Hippocampal formation (tissue), 2 donors: ENCODE data around the gene ALK.

ENCODE experiments used
- DNase-seq, 2 donors: peaks; one replicate each; lab custom pipeline; 2025; lab: John Stamatoyannopoulos, UW

ALK gene

DNA sequence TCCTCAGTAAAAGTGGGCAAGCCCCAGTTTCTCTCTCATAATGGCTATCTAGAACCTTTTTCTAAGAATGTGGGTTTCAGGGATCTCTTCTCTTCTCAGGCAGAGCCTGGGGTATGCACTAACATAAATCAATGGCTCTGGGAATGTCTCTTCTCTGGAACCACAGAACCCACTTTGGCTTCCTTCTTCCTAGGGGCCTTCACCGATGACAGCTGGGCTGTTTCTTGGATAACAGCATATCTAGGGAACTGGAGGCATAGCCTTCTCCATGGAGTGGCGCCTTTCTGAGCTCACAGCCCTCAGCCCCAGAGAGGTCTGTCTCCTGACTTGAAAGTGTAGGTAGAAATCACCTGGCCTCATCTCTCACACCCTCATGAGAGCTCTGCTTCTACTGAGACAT is 558.3 kb downstream of the ALK start:
- DNase-seq = no peak

DNA sequence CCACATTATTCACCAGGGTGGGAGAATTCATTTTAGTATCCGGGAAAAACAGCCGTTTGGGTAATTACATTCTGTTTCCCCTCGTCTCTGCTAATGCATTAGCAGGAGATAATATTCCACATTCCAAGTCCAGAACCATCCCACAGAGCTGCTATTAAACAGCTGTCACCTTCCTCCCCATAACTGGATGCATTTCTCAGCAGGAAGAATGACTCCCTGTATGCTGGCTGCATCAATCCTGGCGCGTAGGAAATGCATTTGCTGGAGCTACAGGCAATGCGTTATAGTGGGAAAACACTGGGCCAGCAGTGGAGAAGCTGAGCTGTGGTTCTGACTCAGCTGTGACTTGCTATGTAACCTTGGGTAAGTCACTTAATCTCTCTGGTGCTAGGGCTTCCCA is 560.2 kb downstream of the ALK start:
- DNase-seq = no peak

DNA sequence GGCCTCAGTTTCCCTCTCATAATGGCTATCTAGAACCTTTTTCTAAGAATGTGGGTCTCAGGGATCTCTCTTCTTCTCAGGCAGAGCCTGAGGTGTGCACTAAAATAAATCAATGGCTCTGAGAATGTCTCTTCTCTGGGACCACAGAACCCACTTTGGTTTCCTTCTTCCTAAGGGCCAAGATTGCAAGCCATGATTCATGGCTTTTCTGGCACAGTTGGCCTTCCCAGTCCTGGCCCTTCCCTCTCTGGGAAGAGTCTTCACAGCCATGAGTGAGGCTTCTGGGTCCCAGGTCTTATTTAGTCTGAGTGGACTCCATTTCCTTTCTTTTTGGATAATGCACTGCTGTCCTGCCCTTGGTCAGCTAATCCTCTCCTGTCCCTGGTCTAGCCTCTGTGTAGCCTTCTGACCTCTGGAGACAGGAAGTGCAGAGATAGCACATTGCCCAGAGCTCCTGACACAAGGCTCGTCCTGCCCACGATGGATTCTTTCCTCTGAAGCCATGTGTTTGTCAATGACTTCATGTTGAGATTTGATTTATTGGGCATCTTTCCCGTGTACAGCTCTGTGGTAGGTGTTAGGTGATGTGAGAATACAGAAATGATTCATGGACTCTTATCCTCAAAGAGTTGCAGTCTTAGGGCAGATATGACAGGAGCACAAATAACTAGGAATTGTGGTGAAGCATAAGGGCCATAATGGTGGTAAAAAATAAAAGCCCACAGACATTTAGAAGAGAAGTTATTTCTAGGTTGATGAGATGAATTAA is 561.2 kb downstream of the ALK start:
- DNase-seq = no peak

DNA sequence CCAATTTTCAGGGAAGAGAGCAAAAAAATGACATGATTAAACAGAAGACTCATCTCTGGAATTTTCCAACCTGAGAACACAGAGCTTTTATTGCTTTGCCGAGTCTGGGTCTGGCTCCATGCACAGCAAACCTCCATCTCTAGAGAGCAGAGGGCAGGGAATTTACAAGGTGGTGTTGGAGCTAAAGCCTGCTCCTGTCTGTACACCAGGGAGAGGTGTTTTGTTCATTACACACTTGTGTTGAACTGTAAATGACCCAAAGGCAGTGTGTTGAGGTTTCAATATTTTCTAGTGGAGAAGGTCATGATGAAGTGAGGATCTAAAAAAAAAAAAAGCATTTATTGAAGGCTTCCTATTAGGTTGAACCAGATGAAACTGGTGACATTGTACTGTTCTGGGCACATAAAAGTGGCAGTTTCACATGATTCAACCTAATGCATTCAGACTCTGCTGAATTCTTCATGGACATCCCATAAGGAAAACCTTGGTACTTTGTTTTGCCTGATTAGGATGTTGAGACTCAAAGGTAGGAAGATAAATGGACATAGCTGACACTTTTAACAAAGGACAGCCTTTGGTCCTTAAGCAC is 567.9 kb downstream of the ALK start:
- DNase-seq = no peak

DNA sequence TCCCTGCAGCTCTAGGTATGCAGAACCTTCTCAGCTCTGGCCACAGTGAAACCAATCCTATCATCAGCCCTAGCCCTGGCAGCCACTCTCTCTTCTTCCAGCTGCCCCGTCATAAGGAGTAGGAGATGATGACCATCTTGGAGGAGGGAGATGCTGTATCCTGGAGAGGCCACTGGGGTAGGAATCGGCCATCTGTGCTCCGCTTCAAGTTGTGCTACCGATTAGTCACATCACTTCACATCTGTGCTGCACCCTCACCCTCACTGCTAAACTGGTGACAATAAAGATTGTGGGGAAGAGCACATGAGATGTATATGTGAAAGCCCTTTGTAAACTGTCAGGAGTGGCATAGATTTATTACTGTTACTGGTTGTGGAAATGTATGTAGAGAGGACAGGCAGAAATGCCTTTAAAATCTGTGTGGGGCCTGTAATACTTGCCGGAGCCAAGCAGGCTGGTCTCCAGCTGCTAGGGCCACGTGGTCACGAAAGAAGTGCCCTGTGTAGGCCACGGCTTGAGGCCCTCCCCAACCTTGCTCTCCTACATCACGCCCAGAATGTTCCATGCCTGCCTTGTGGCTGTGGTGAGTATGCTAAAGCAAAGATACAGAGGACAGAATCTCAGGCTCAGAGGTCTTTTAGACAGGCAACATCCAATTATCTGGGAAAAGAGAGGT is 569.3 kb downstream of the ALK start:
- no peak for DNase-seq

DNA sequence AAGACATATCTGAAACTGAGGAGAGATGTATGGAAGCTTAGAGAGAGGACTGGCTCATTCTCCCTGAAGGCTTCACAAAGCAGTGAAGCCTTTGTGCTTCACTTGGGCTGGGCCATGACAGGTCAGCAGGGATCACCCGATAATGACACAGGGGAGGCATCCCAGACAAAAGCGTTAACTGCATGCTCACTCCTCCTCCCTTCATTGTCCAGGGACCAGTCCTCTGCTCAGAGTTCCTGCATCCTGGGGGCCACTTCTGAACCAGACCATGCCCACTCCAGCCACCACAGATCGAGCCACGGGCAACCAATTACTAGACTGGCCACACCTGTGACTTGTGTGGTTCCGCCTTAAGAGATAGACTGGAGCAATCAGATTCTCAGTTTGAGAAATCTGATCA is 570.1 kb downstream of the ALK start:
- no peak for DNase-seq

DNA sequence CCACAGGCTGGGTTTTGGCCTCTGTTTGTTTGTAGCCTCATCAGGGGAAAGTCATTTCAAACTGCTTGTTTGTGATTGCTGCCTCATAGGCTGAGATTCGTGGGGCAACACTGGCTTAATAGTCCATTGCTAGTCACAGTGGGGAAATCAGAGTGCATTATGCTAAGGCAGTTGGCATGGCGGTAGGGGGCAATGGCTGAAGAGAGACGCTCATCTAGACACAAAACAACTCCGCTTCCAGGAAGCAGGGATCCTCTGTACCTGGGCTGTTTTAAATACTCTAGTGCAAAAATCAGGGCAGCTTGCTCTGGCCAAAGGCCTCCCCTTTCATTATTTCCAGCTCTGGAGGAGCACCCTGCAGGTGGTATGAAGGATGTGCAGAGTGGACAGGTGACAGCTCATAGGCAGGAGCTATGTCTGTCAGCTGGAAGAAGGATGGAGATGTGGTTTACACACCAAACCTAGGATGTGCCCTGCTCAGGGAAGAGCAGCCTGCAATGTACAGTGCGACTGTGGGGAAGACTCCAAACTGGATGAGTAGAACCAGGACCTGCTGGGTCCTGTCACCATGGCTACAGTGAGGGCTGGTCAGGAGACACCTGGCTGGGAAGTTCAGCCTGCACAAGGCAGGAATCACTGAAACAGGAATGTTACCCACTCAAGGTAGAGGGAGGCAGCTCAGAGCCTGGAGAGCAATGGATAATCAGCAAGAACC is 571.9 kb downstream of the ALK start:
- DNase-seq = no peak

DNA sequence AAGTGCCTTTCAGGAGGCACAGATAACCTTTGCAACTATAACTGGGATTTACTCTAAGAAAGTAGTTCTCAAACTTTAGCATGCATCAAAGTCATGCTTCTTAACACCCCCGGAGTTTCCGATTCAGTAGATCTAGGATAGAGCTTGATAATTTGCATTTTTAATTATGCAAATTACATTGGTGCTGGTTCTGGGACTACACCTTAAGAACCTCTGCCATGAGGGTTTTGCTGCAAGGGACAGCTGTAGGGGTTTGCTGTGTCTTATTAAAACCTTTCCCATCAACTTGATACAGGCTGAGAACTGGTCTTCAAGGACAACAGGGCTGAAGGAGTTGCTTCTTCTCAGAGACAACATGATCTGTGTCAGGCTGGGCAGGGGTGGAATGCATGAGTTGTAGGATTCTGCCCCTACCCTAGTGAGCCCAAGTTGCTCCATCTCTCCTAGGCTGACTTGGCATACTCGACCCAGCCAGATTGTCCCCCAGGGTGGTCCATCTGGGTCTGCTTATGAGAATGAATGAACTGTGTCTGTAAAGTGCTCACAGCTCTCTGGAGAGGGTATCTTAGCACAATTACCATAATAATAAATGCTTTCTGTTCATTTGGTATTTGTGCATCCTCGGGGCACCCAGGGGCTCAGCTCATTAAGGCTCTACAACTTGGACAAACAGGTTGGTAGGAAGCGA is 573.5 kb downstream of the ALK start:
- no peak for DNase-seq

DNA sequence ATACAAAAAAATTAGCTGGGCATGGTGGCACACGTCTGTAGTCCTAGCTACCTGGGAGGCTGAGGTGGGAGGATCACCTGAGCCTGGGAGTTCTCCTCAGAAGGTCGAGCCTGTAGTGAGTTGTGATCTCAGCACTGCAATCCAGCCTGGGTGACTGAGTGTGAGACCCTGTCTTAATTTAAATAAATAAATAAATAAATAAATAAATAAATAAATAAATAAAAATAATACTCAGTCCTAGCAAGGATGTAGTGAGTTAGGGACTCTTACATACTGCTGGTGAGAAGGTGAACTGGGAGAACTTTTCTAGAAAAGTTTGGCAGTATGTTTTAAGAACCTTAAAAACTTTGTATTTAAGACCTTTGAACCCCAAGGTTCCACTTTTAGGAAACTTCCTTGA is 576.1 kb downstream of the ALK start:
- DNase-seq = no peak

DNA sequence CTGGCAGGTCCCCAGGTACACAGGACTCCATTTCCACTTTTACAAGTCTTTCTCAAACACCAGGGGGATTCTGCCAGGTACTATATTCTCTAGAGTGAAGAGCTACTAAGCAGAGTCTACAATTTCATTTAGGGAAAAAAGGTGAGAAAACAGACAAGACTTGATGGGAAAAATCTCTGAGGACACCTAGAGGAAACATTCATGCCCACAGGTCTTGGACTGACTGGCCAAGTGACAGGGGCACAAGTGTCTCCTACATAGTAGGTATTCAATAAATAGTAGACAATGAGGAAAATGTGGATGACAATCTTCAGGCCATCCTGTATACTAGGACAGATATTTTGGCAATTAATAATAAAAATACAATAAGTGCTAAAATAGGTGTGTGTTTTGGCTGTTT is 577.6 kb downstream of the ALK start:
- DNase-seq = no peak

DNA sequence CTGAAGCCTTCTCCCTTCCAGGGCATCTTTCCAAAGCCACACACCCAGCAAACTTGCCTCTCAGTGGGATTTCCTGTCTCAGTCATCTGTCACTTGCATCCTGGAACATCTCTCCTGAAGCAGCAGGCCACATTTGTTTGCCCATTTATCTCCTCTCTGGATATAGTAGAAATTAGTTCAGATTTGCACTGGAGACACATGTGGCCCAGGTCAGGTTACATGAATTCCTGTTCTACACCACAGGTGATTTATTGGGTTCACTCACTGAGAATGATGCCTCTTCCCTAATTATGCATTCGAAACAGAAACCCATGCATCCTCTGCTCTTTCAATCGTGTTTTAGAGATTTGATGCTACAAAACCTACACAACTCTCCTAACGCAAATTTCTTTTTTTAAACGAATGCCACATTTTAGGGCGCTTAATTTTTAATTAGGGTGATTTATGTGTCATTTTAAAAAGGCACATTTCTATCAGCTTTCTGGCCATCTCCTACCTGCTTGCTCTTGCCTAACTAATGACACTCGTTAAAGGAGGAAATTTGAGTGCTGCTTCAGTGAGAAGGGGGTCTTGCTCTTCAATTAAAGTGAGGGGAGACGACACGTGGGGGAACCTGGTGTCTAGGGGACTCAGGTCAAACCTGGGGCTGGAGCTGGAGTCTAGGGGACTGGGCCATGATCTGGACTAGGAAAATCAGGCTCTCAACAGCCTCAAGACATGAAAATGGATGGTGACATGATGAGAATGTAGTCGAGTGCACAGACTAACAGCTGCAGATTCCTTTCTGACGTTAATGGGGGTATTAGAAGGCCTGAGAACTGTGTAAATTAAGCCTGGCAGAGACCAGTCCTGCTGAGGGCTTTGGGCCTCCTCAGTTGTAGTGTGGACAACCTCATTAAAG is 584.8 kb downstream of the ALK start:
- DNase-seq = no peak

DNA sequence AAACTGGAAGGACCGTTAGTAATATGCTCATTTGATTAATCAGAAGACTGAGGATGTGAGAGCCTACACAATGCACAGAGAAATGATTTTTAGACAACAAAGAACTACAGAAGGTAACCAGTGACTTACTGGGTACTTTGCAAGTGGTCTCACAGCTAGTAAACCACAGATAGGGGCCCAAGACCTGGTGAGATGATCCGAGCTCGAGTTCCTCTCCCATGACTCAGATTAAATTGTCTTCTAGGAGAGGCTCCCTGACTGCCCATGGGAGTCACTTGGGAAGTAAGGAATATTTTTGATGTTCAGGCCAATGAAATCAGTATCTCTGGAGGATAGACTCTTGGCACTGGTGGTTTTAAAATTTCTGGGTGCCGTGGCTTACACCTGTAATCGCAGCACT is 586.0 kb downstream of the ALK start:
- no peak for DNase-seq

DNA sequence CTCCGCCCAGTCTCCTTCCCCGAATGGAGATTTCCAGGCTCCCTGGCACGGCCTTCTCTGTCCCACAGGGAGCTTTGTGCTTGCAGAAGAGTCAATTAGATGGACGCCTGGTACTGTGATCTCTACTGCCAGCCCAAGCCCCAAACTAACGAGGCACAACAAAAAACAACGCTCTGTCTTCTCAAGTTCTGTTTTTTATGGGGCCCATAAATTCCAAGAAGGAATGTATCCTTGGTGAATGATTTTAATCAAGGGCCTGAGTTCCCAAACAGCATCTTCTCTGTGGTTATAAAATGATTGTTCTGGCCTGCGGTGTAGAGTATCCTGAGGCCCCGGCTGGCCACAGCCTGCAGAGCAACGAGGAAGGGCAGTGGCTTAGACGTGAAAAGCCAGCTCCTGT is 586.7 kb downstream of the ALK start:
- DNase-seq = no peak

DNA sequence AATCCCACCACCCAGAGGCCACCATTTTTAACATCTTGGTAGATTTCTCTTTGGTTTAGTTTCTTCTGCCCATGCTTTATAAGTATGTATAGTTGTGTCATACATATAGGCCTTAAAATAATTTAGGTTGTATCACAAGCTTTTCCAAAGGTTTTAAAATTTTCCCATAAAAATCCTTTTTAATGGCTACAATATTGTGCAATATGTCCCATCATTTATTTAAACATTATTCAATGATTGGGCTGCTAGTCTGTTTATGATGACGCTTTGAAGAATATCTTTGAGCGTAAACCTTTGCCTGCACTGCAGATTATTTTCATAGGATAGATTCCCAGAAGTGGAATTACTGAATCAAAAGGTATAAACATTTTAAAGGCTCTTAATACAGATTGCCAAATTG is 588.8 kb downstream of the ALK start:
- DNase-seq = no peak

DNA sequence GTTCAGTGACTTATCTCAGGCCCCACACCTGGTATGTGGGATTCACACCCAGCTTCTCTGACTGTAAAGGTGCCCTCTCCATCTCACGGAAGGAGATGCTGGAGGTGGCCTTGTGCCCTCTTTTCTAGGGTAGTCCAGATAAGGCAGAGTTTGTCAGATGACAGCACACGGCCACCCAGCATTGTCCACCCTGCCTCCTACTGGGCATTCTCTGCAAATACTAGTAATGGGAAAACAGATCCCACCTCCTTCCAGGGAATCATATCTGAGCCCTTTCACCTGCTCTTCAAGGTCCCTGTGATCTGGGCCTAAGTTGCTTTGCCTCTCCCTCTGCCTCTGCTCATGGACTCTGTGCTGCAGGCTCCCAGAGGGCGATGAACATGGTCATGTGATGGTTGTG is 591.5 kb downstream of the ALK start:
- DNase-seq = no peak

DNA sequence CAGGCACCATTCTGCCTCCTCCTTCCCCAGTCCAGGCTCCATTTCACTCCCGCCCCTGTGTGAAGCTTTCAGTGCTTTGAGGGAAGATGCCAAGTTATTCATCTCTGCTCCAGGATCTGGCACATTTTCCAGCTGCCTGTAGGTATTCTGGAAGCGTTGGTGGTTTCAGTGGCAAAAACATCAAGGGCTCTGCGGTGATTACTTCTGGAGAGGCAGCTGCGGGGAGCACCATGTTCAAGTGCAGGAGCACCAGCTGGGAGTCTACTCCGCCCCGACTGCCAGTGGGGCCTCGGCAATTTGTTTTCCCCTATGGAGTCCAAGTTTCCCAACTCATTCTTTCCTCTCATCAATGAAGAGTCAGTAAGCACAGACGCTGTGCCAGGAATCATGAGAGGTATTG is 594.5 kb downstream of the ALK start:
- DNase-seq = no peak

DNA sequence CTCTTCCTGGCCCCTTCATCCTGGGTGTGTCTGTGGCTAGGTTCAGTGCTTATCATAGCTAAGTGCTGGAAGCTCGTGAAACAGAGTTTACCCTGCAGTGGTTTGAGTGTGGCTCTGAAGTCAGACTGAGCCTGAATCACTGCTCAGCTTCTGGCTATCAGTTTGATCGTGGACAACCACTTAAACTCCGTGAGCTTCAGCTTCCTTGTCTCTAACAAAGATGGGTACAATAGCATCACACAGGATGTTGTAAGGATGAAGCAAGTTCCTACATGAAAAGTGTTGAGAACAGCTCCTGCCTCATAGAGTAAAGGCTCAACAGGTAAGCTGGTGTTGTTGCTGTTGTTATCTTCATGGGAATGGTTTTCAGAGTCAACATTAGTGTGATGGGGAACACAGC is 595.8 kb downstream of the ALK start:
- DNase-seq = no peak

DNA sequence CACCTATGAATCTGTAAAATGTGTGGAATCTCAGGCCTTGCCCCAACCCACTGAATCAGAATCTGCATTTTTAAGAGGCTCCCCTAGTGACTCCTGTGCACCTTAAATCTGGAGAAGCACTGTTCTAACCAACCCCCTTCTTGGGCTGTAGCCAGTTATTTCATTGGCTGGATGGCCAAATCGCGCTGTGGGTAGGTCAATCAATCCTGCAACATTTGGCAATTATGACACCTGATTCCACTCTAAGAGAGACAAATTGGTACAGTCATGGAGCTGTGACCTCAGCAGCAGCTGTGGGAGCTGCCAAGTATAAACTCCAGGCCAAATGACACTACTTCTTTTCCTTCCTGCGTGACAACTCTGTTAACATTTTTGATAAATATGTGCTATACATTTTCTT is 597.4 kb downstream of the ALK start:
- DNase-seq = no peak

DNA sequence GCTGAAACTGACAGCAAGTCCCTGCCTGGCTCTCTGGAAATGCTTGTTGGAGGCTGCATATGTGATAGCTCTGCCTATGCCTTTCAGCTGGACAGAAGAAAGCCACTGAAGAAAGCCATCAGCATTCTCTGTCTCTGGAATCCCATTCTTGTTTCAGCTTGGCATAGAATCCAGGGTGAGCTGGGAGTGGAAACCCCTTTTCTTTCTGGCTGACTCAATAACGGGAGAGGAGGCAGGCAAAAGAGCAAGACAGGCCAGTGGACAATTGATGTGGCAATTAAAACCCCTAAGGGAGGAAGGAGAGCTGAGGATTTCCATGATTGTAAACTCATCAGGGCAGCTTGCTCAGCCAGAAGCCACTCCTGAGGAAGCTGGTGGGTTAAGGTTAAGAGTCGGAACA is 598.1 kb downstream of the ALK start:
- DNase-seq = no peak

DNA sequence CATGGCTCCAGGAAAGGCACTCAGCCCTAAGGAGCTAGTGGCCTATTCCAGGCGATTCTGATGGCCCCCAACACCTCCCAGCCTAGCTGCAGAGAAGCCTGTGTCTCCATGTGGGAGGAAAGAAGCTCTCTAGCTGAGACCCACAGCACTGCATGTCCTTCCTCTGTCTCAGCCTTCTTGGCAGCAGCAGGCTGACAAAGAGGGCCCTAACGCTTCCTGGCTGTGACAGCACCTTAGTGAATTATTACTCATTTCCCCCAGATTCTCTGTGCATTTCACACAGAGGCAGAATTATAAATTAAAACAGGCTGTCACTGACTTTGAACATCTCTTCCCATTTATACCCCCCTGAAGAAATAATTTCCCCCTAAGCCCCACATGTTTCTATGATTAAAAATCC is 599.4 kb downstream of the ALK start:
- no peak for DNase-seq

DNA sequence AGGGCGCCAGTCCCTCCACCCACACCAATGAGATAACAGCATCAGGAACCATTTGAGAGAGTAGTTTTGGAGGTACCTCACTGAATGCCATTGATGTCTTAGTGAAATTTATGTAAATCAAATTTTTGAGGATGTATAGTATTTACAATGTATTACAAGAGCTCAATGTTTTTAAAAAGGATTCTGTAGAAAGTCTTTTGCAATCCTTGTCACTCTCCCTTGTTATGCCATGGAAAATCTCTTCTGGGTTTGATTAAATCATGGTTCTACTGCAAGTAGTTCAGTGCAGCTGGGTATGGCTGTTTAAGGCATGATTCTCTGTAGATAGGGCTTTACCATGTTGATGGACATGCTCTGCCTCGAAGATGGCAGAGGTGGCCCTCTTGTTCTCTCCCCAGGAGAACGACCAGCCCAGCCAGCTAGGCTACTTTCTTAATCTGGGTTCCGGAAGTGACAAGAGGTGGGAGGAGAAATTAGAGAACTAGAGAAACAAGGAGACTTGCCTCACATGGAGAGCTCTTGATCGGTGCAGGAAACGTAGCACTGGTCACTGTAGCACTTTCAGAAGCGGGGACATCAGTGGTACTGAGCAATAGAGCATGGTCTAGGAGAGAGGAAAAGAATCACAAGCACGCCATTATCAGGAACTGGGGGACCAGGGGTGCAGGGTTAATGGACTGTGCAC is 603.4 kb downstream of the ALK start:
- DNase-seq = no peak
